HEK293 (cell line): ENCODE results near the gene SYNPO.

Source experiments
- SCRT2 ChIP-seq: fragments of 450-650 bp; formaldehyde crosslinking; IDR thresholded peaks from 2 replicates; pipeline ENCODE4 v1.5.1; 2016; ENCODE audit warnings: missing biosample characterization, missing genetic modification characterization
- ZNF211 ChIP-seq: fragments of 450-650 bp; formaldehyde crosslinking; IDR thresholded peaks from 2 replicates; pipeline ENCODE4 v1.5.1; 2016; ENCODE audit warnings: low read depth, missing biosample characterization, missing genetic modification characterization
- TF ChIP-seq, protein P1 (sequence below): fragments of 450-650 bp; formaldehyde crosslinking; IDR thresholded peaks from 2 replicates; pipeline ENCODE4 v1.5.1; 2017; ENCODE audit warnings: missing biosample characterization, missing genetic modification characterization

DNA sequence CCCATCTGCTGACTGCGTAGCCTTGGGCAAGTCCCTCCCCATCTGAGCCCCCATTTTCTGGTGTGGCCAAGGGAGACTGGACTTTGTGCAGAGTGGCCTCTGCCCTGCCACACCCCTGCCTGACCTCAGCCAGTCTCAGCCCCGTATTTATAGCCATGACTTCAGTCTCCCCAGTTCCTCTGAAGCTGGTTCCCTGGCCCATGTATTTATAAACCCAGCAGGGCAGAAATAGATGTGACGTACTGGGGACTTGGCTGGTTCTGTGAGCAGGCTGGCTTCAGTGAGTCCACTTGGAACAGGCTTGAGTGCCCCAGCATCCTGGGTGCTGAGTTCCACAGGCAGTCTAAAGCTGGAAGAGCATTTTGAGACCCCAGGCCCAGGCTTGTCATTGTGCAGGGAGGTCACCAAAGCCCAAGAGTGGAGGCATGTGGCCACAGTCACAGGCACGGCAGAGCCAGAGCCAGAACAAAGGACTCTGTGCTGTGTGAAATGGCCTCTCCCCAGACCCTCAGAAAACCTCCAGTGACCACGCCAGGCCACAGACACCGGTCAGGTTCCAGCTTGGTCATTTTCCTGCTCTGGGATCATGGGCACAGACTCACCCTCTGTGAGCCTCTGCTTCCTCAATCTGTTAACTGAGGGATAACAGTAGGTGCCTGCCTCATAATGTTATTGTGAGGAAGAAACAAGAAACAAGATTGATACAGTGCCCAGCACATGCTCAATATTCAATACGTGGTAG lies 30.4 kb upstream of the SYNPO start:
- TF ChIP-seq, protein P1, sequence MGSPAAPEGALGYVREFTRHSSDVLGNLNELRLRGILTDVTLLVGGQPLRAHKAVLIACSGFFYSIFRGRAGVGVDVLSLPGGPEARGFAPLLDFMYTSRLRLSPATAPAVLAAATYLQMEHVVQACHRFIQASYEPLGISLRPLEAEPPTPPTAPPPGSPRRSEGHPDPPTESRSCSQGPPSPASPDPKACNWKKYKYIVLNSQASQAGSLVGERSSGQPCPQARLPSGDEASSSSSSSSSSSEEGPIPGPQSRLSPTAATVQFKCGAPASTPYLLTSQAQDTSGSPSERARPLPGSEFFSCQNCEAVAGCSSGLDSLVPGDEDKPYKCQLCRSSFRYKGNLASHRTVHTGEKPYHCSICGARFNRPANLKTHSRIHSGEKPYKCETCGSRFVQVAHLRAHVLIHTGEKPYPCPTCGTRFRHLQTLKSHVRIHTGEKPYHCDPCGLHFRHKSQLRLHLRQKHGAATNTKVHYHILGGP (tag by site-specific recombination), result no peak
- TF ChIP-seq ZNF211 (no peak), SCRT2 (tag by site-specific recombination) (no peak)
